Neural progenitor cell (in vitro differentiated cells): ENCODE measurements around the gene PTPN5.

Source experiments
- CTCF ChIP-seq: fragments of 200-600 bp; sonication (generic); IDR thresholded peaks from 2 replicates; pipeline ENCODE4 v1.5.1; 2017; ENCODE audit warnings: antibody characterized with exemption, mild to moderate bottlenecking
- EZH2 ChIP-seq: fragments of 200-600 bp; sonication (generic); IDR thresholded peaks from 2 replicates; pipeline ENCODE4 v1.6.1; 2017; ENCODE audit warnings: antibody characterized with exemption, mild to moderate bottlenecking, moderate library complexity

- TF ChIP-seq EZH2 (peak; percentile 6), CTCF (peak; percentile 71)
Measured at GRCh38 chr11:18721561-18722292, 69.9 kb downstream of the PTPN5 start.
